ENCODE data around the gene CCDC154.
A peak's percentile ranks its signal among the peaks of the same experiment; 100 is the strongest.
"Not testable (repeated sequence)": the region's sequence is repeated elsewhere in the genome, so short reads cannot be mapped to it uniquely, and the experiment has no call there.

Gene CCDC154

GRCh38 chr16:1472974-1473373 lies 28.6 kb upstream of the CCDC154 start:
- DNase-seq: no peak

DNA sequence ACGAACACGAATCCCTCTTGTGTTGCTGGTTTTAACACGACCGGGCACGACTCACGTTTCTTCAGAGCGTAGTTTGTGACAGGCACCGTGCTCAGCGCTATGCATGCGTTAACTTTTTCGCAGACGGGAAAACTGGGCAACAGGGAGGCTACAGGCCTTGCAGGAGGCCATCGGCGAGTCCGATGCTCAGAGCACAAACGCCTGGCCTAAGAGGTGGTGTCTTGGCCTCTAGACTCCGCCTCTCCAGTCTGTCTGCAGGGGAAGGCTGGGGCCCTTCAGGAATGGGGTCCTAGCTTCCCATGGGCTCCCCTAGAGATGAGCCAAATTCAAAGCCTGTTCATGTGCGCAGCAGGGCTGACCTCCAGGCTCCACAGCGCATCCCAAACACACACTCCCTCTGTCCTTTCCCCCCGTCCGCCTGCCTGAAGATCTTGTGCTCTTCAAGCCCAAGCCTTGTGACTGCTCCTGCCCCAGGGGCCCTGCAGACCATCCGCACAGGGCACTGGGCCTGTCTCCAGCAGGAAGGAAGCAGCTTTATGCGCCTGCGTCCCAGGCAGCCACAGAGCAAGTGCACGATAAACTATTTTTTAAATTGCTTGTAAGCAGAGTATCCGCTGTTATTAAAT lies 27.3 kb upstream of the CCDC154 start:
- no peak for DNase-seq

DNA sequence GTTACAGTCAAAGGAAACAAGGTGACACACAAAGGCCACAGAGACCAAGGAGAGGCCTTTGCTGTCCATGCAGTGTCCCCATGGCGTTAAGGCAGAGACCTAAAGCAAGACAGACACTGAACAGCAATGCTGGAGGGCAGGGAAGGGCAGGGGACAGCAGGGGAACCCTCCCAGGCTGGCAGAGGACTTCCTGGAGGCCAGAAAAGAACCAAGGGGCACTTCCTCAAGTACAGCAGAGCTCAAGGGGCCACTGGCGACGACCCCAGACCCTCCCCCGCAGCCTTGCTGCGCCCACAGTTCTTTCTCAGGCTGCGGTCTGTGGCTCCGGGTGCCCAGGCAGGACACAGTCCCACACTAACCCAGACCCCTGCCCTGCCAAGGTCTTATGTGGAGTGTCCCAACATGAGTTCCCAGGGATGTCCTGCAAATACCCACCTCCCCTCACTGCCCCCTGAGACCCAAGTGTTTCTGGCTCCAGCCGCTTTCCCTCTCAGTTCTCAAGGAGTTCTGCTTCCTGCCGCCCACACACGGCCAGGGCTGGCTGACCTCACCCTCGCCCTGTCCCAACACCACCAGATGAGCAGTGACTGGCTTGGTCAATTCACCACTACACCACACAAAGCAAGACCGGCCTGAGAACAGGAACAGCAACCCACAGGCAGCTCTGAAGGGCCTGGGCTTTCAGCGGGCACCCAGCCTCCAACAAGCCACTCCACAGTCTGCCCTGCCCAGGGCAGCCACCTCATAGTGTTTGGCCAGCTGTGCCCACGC lies 26.3 kb upstream of the CCDC154 start:
- peak; percentile 70 to 79 for DNase-seq

GRCh38 chr16:1469693-1470201 lies 25.4 kb upstream of the CCDC154 start:
- DNase-seq: peak; percentile 72 to 83

DNA sequence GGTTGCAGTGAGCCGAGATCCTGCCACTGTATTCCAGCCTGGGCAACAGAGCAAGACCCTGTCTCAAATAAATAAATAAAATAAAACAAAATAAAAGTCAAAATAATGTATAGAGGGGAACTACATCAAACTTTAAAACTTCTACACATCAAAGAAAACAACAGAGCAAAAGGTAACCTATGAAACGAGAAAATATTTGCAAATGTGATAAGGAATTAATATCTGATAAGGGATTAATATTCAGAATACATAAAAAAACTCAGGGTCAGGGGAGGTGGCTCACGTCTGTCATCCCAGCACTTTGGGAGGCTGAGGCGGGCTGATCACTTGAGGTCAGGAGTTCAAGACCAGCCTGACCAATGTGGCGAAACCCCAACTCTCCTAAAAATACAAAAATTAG lies 24.8 kb upstream of the CCDC154 start:
- not testable (repeated sequence) for DNase-seq

GRCh38 chr16:1468426-1468810 lies 24.1 kb upstream of the CCDC154 start:
- no peak for DNase-seq

DNA sequence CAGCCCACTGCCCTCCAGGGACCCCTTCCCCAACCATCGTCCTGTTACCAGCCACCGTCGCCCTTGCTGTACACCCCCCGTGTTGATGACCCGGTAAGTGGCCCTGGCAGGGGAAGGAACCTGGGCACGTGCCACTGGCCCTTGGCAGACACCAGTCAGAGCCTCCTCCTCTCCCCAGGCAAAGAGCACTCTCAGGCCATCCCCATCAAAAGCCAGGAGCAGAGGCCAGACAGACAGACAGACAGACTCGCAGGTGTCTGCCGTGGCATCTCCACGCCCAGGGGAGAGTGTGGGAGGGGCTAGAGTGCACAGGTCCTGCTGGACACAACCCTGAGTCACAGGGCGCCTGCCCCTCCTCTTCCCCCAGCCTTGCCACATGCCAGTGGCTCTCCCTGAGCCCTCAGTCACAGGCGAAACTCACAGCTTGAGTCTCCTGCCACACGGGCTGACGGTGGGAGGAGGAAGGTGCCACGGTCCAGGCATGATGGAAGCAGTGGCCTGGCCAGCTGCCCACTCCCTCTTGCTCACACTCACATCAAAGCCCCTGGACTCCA lies 22.7 kb upstream of the CCDC154 start:
- no peak for DNase-seq

GRCh38 chr16:1466054-1466453 lies 21.7 kb upstream of the CCDC154 start:
- no peak for DNase-seq

GRCh38 chr16:1465567-1465915 lies 21.2 kb upstream of the CCDC154 start:
- DNase-seq: no peak

DNA sequence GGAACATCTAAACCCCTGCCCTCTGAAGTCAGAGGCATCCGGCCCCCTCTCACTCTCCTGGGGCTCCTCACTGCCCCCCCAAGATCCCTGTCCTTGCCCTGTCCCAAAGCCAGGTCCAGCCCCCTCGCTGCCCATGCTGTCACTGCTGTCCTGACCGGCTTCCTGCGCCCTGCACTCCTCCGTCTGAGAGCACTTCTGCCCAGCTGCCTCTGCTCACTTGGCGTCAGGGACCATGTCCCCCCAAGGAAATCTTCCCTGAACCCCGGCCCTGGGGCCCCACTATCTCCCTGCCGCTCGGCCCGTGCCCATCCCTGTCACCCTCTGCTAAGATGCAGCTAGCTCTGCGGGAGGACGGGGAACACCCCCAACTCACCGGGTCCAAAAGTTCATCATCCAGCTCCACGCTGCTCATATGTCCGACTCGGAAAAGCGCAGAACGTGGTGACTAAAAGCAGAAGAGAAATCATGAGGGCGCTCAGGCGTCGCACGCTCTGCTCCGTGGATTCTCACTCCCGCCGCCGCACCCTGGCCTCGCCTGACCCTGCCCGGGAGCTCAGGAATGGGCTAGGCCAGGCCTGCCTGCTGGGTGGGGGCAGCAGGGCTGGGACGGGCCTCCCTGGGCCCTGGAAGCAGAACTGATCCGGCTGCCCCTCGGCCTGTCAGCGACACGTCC lies 20.7 kb upstream of the CCDC154 start:
- no peak for DNase-seq

GRCh38 chr16:1464196-1464893 lies 20.0 kb upstream of the CCDC154 start:
- DNase-seq: no peak

DNA sequence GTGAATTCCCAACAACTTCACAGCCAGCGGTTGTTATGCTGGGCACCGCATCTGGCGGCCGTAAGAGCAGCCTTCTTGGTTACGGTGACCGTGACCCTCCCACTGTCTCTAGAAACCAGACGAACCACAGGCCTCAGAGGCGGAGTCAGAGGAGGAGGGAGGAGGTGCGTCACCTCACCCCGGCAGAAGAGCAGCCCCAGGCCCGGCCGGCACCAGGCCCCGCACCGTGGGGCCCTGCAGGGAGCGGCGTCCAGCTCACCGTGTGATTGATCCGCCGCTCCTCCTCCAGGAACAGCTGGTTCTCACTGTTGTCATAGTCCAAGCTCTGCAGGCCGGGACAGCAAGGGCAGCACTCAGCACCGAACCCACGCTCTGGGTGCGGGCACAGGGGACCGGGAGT lies 16.8 kb upstream of the CCDC154 start:
- DNase-seq: no peak

DNA sequence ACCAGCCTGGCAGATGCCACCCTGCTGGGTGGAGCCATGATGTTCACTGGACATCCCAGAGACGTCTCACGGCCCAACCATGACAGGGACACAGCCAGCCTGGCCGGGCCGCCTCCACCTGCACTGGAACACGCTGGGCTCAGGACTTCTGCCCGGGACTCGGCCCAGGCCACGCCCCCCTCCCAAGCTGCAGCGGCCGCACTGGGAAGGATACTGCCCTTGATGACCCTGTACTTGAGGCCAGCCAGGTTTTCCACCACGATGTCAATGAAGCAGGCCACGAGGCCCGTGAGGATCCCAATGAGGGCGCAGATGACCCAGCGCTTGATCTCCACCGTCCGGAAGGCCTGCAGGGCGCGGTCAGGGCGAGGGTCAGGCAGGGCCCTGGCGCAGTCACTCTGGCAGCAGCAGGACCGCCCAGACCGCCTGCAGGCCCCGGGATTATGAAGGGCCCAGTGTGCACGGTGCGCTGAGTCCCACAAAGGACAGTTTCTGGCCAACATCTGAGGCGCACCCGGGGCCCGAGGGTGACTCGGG lies 16.3 kb upstream of the CCDC154 start:
- no peak for DNase-seq

DNA sequence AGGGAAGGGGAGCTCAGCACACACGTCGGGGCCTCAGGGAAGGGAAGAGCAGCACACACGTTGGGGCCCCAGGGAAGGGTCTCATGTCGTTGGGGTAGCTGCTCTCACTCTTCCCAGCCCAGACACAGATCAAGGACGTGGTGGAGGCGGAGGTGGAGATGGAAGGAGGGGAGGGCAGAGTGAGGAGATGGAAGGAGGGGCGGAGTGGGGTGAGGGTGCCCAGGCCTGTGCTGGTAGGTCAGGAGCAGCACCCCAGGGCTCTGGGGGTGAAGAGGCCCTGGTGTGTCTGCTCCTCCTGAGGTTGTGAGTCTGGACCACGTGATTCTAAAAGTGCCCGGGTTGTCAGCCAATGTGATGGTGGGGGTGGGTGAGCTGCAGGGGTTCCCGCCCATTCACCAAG lies 15.6 kb upstream of the CCDC154 start:
- DNase-seq: no peak

DNA sequence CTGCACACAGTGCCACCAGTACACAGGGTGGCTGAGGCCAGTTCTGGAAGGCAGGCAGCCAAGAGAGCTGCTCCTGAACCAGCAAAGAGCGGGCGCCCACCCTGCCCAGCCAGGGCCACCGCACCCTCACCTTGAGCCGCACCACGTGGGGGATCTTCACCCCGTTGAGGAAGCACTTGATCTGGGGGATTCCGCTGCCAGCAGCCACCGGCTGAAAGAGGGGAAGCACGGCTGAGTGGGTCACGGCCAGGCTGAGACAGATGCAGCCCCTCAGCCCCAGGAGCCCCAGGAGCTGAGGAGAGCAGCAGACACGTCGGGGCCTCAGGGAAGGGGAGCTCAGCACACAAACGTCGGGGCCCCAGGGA lies 14.6 kb upstream of the CCDC154 start:
- DNase-seq: no peak

DNA sequence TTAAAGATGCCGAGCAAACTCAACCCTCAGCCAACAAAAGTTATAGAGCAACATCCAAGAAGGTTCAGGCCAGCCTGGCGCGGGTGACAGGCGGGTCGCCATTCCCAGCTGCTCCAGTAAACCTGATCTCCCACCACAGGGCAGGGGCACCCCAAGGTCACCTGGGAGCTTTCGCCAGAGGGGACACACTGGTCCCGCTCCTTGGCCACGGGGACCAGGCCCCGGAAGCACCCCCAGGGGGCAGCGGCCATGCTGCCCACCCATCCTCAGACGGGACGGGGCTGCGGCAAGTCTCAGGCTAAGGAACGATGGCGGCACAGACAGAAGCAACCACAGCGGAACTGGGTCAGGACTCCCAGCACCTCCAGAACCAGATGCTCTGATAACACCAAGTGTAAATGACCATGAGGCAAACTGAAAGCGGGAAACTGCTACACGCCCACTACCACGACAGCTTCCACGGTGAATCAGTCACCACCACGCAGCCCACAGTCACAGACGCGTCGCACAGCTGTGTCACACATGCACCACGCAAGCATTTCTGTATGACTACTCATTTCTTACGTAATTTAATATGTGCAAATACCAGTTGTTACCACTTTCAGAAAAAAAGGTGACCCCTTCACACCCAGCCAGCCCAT lies 14.1 kb upstream of the CCDC154 start:
- no peak for DNase-seq

GRCh38 chr16:1457489-1458245 lies 13.3 kb upstream of the CCDC154 start:
- DNase-seq: no peak

GRCh38 chr16:1456951-1457350 lies 12.6 kb upstream of the CCDC154 start:
- no peak for DNase-seq

GRCh38 chr16:1455190-1456171 lies 11.1 kb upstream of the CCDC154 start:
- DNase-seq: no peak

- DNase-seq: no peak
Measured at GRCh38 chr16:1454561-1454960, 10.2 kb upstream of the CCDC154 start.

Measured in AML-193 (cell line).